H9 (cell line): Measurements from ENCODE around the gene CTNNBL1. TPM values are rescaled to one million over a fixed set of nuclear protein-coding genes. Genes with fewer than 3 reads are reported as not detected.

Experiments
- DNase-seq: peaks from one replicate; pipeline ENCODE4 v3.0.0-alpha.2; 2017
- H2AFZ ChIP-seq: one replicate; pipeline ENCODE4 v1.6.1; 2013; ENCODE audit warnings: mild to moderate bottlenecking, low read length, control low read depth, moderate library complexity
- H2AK5ac ChIP-seq: 2 replicates; pipeline ENCODE4 v1.6.1; 2013; ENCODE audit warnings: low read length, control low read depth, mixed read lengths; ENCODE audit not compliant: insufficient read length
- H2BK120ac ChIP-seq: one replicate; pipeline ENCODE4 v1.6.1; 2013; ENCODE audit warnings: low read depth, mild to moderate bottlenecking, low read length, control low read depth, inconsistent platforms; ENCODE audit not compliant: poor library complexity, severe bottlenecking
- H2BK12ac ChIP-seq: 2 replicates; pipeline ENCODE4 v1.6.1; 2013; ENCODE audit warnings: low read length, control low read depth, mixed read lengths, low read depth; ENCODE audit not compliant: insufficient read length
- H2BK15ac ChIP-seq: 2 replicates; pipeline ENCODE4 v1.6.1; 2013; ENCODE audit warnings: low read depth, low read length, control low read depth
- H2BK20ac ChIP-seq: one replicate; pipeline ENCODE4 v1.6.1; 2013; ENCODE audit warnings: low read depth, mild to moderate bottlenecking, low read length, control low read depth, inconsistent platforms; ENCODE audit not compliant: poor library complexity, severe bottlenecking
- H2BK5ac ChIP-seq: 2 replicates; pipeline ENCODE4 v1.6.1; 2013; ENCODE audit warnings: low read length, control low read depth, mixed read lengths; ENCODE audit not compliant: insufficient read length
- H3K14ac ChIP-seq: 2 replicates; pipeline ENCODE4 v1.6.1; 2013; ENCODE audit warnings: low read length, control low read depth; ENCODE audit not compliant: insufficient read depth
- H3K18ac ChIP-seq: 2 replicates; pipeline ENCODE4 v1.6.1; 2013; ENCODE audit warnings: low read depth, mild to moderate bottlenecking, mixed read lengths, low read length, control low read depth; ENCODE audit not compliant: insufficient read length
- H3K23ac ChIP-seq: 2 replicates; pipeline ENCODE4 v1.6.1; 2013; ENCODE audit warnings: low read length, control low read depth, mixed read lengths, low read depth; ENCODE audit not compliant: insufficient read length
- H3K23me2 ChIP-seq: 2 replicates; pipeline ENCODE4 v1.6.1; 2013; ENCODE audit warnings: low read depth, mild to moderate bottlenecking, mixed read lengths, low read length, control low read depth; ENCODE audit not compliant: insufficient read length, poor library complexity, severe bottlenecking
- H3K27ac ChIP-seq: 2 replicates; pipeline ENCODE4 v1.5.1; 2013; ENCODE audit warnings: low read length, control low read depth, mixed read lengths, low read depth; ENCODE audit not compliant: insufficient read length
- H3K27me3 ChIP-seq: 2 replicates; pipeline ENCODE4 v1.6.1; 2013; ENCODE audit warnings: low read length, control low read depth, inconsistent platforms; ENCODE audit not compliant: insufficient read depth
- H3K4ac ChIP-seq: 2 replicates; pipeline ENCODE4 v1.6.1; 2013; ENCODE audit warnings: low read depth, mild to moderate bottlenecking, control low read depth, inconsistent platforms, low read length, moderate library complexity
- H3K4me1 ChIP-seq: 2 replicates; pipeline ENCODE4 v1.6.1; 2013; ENCODE audit warnings: low read length, control low read depth, inconsistent platforms; ENCODE audit not compliant: insufficient read depth
- H3K4me2 ChIP-seq: 2 replicates; pipeline ENCODE4 v1.6.1; 2013; ENCODE audit warnings: low read length, control low read depth, mixed read lengths; ENCODE audit not compliant: insufficient read length, insufficient read depth
- H3K56ac ChIP-seq: 2 replicates; pipeline ENCODE4 v1.6.1; 2013; ENCODE audit warnings: low read depth, mild to moderate bottlenecking, mixed read lengths, low read length, control low read depth; ENCODE audit not compliant: insufficient read length
- H3K79me1 ChIP-seq: 2 replicates; pipeline ENCODE4 v1.6.1; 2013; ENCODE audit warnings: low read depth, mild to moderate bottlenecking, moderate library complexity, low read length, control low read depth, inconsistent platforms; ENCODE audit not compliant: insufficient read depth, poor library complexity, severe bottlenecking
- H3K79me2 ChIP-seq: 2 replicates; pipeline ENCODE4 v1.6.1; 2013; ENCODE audit warnings: low read length, control low read depth, inconsistent platforms; ENCODE audit not compliant: insufficient read depth
- H3K9ac ChIP-seq: 2 replicates; pipeline ENCODE4 v1.6.1; 2013; ENCODE audit warnings: low read length, control low read depth, mixed read lengths; ENCODE audit not compliant: insufficient read length; ENCODE audit errors: extremely low read depth
- H3K9me3 ChIP-seq: one replicate; pipeline ENCODE4 v1.6.1; 2013; ENCODE audit warnings: low read depth, low read length, inconsistent platforms; ENCODE audit not compliant: control insufficient read depth
- H3T11ph ChIP-seq: one replicate; pipeline ENCODE4 v1.6.1; 2013; ENCODE audit warnings: mild to moderate bottlenecking, low read length, control low read depth, inconsistent platforms
- H4K20me1 ChIP-seq: one replicate; pipeline ENCODE4 v1.6.1; 2013; ENCODE audit not compliant: control insufficient read depth, insufficient read length, insufficient read depth
- H4K5ac ChIP-seq: 2 replicates; pipeline ENCODE4 v1.6.1; 2013; ENCODE audit warnings: low read depth, mild to moderate bottlenecking, mixed read lengths, low read length, control low read depth; ENCODE audit not compliant: insufficient read length
- H4K8ac ChIP-seq: replicated peaks from 2 replicates; pipeline ENCODE4 v1.6.1; 2013; ENCODE audit warnings: low read length, control low read depth, mixed read lengths, low read depth; ENCODE audit not compliant: insufficient read length
- H4K91ac ChIP-seq: 2 replicates; pipeline ENCODE4 v1.6.1; 2013; ENCODE audit warnings: low read depth, mild to moderate bottlenecking, moderate library complexity, mixed read lengths, low read length, control low read depth; ENCODE audit not compliant: insufficient read length
- H3K27ac Mint-ChIP-seq, 3 experiments: 2 replicates in 2 of 3; 3 replicates in 1 of 3; pipeline ENCODE4 v1.8.0; 2020 to 2021; ENCODE audit warnings: mixed read lengths in 3 of 3, mild to moderate bottlenecking in 1 of 3, moderate library complexity in 1 of 3
- H3K27me3 Mint-ChIP-seq: 2 replicates; pipeline ENCODE4 v1.8.0; 2021; ENCODE audit warnings: low read depth, mild to moderate bottlenecking, moderate library complexity, mixed read lengths
- H3K36me3 Mint-ChIP-seq, 3 experiments: 2 replicates in 2 of 3; 3 replicates in 1 of 3; pipeline ENCODE4 v1.8.0; 2020 to 2021; ENCODE audit warnings: low read depth in 3 of 3, mixed read lengths in 3 of 3; ENCODE audit not compliant: insufficient read depth in 1 of 3
- H3K4me1 Mint-ChIP-seq, 2 experiments: 2 replicates each; pipeline ENCODE4 v1.8.0; 2020; ENCODE audit warnings: mixed read lengths in 2 of 2
- H3K4me3 Mint-ChIP-seq, 2 experiments: 2 replicates in 1 of 2; 3 replicates in 1 of 2; pipeline ENCODE4 v1.8.0; 2020 to 2021; ENCODE audit warnings: mild to moderate bottlenecking in 2 of 2, mixed read lengths in 2 of 2, moderate library complexity in 1 of 2
- H3K9me3 Mint-ChIP-seq, 2 experiments: 2 replicates in 1 of 2; 3 replicates in 1 of 2; pipeline ENCODE4 v1.8.0; 2020; ENCODE audit warnings: mild to moderate bottlenecking in 2 of 2, mixed read lengths in 2 of 2, moderate library complexity in 1 of 2
- WGBS: extraction: QIAGEN DNeasy Blood & Tissue Kit; methylation state at CpG from one replicate; pipeline ENCODE4 v1.1.7; 2013; ENCODE audit warnings: missing lambda C conversion rate, low lambda C conversion rate, mixed read lengths; ENCODE audit not compliant: insufficient read length; ENCODE audit errors: extremely low coverage; 5-methylcytosine and 5-hydroxymethylcytosine counted together
- total RNA-seq: library from RNA; stranded (reverse); gene quantifications from 2 replicates; pipeline ENCODE4 v1.2.1, GENCODE V29; 2021
- TF ChIP-seq, protein P1 (sequence below): fragments of 200-600 bp; sonication (generic); conservative IDR thresholded peaks from 3 replicates; pipeline ENCODE4 v1.8.0; 2021; ENCODE audit warnings: antibody characterized with exemption, mild to moderate bottlenecking

The CTNNBL1 gene
- total RNA-seq, 1 experiment from 2014 or later: 67.2 TPM

DNA sequence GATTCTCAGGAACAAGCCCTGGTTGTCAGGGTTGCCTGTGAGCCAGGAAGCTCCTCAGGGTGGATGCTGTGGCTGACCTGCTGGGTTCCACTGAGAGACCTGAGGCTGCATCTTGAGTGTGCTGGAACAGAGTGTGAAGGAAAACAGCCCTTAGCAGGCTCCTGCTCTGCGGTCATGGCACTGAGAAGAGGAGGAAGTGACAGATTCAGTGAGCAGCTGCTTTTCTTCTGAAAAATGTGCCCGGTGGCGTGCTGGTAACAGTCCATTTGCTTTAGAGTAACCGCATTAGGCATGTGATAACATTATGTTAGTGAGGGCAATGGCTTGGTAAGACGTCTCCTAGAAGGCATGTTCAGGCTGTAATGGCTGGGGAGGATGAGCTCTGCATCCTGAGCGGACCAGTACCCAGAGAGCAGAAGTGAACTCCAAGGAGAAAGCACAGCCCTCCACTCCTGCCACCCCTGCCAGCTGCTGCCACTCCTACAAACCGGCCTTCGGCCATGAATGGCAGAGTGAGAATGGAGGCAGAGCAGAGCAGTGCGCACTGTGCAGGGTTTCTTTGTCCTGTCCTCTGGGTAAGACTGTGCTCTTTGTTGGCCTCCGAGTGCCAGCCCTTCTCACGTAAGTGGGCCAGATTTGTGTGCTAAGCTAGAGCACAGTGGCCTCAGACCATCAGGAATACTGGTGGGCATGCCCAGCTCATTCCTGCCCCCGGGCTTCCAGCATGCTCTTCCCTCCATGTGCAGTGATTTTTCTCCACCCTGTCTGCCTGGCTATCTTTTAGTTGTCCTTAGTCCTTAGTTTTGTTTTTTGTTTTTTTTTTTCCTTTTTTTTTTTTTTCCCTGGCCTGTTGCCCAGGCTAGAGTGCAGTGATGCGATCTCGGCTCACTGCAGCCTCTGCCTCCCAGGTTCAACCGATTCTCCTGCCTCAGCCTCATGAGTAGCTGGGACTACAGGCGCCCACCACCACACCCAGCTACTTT is 111.0 kb downstream of the CTNNBL1 start:
- Mint-ChIP-seq H3K36me3 (peaks cover 9 to 14% (median 9%) of the 10 kb centered on the region in 3 experiments; a peak in 5 of 7 replicates), H3K27me3 (no peaks in the 10 kb centered on the region), H3K27ac (no peak overlapping the region), H3K4me1 (peaks cover 12 to 15% of the 10 kb centered on the region in 2 experiments), H3K4me3 (no peak overlapping the region), H3K9me3 (no peaks in the 10 kb centered on the region)
- Histone ChIP-seq H3K23me2 (no peaks in the 10 kb centered on the region), H4K20me1 (no peaks in the 10 kb centered on the region), H3K56ac (no peak overlapping the region), H4K8ac (no peak overlapping the region), H2BK12ac (no peak overlapping the region), H3K79me2 (no peaks in the 10 kb centered on the region), H3K27me3 (no peaks in the 10 kb centered on the region), H3K23ac (no peak overlapping the region), H3K18ac (no peak overlapping the region), H4K91ac (no peak overlapping the region), H2BK15ac (no peak overlapping the region), H3K9me3 (no peaks in the 10 kb centered on the region), H3K4me2 (no peak overlapping the region), H2AFZ (no peak overlapping the region), H3K4ac (no peak overlapping the region), H3T11ph (no peak overlapping the region), H4K5ac (no peak overlapping the region), H3K79me1 (no peaks in the 10 kb centered on the region), H3K9ac (no peak overlapping the region), H3K14ac (no peak overlapping the region; the same call in 1 of the 2 replicates), H2BK20ac (no peak overlapping the region), H2BK5ac (no peak overlapping the region), H3K4me1 (peaks cover 4% of the 10 kb centered on the region; the same call in 1 of the 2 replicates), H2AK5ac (no peak overlapping the region), H3K27ac (no peak overlapping the region), H2BK120ac (no peak overlapping the region)
- TF ChIP-seq, protein P1, sequence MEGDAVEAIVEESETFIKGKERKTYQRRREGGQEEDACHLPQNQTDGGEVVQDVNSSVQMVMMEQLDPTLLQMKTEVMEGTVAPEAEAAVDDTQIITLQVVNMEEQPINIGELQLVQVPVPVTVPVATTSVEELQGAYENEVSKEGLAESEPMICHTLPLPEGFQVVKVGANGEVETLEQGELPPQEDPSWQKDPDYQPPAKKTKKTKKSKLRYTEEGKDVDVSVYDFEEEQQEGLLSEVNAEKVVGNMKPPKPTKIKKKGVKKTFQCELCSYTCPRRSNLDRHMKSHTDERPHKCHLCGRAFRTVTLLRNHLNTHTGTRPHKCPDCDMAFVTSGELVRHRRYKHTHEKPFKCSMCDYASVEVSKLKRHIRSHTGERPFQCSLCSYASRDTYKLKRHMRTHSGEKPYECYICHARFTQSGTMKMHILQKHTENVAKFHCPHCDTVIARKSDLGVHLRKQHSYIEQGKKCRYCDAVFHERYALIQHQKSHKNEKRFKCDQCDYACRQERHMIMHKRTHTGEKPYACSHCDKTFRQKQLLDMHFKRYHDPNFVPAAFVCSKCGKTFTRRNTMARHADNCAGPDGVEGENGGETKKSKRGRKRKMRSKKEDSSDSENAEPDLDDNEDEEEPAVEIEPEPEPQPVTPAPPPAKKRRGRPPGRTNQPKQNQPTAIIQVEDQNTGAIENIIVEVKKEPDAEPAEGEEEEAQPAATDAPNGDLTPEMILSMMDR: no peak
- no peak for DNase-seq
- no CpG with 5 or more reads among the region's 16 CpGs for WGBS
